Heart left ventricle (tissue), 13 donors: Measurements from ENCODE around the gene RPS5.

Source experiments
- CTCF ChIP-seq, 12 donors: fragments of 200-600 bp; sonication (generic) in 4 of 12; IDR thresholded peaks; one replicate each; pipeline versions ENCODE4 v1.5.0 to v1.8.0; 2018 to 2022; ENCODE audit warnings: antibody characterized with exemption in 12 of 12, mild to moderate bottlenecking in 5 of 12
- POLR2A ChIP-seq, 2 donors: fragments of 450-650 bp; IDR thresholded peaks; one replicate each; pipeline ENCODE4 v1.6.1; 2017; ENCODE audit warnings: antibody characterized with exemption in 2 of 2, mild to moderate bottlenecking in 2 of 2, moderate library complexity in 2 of 2
- donor health status: ischemic (EF 13 %, LVEDD 7.1; RV severe dilation, severe dysfunction).
- donor health status: DM: no; HTN: yes; CAD: no.
- donor health status: DM: no; HTN: no; CAD: no.
- donor health status: ischemic (EF 25% LVEDD 6.9; RV normal size, moderate dysfunction).
- donor health status: ischemic (EF 25% LVEDD 5.7; RV mildly dilated, moderate dysfunction).
- donor health status: ischemic (EF 35%, LVEDD 5.7; RV mildly dilated, moderate dysfunction).
- donor health status: nonischemic (EF 11% LVEDD 7.7; RV severe dilation, severe dysfunction).
- donor health status: DM: yes; HTN: yes; CAD: no.
- donor health status: PGD.
- donor health status: ischemic (EF 29% LVEDD 5.4; RV normal size, mild dysfunction).
- donor health status: nonischemic (EF 23%, LVEDD 6.1; RV moderate dilation, normal function).

- TF ChIP-seq CTCF (IDR thresholded peaks at IDR 0.05) (no peak), POLR2A (IDR thresholded peaks at IDR 0.05) (no peak)
Observed at GRCh38 chr19:58398087-58398486, 11.0 kb downstream of the RPS5 start.
